Calu3 (cell line): ENCODE data around the gene GSE1. TPM values are rescaled to one million over a fixed set of nuclear protein-coding genes. Genes with fewer than 3 reads are reported as not detected.

ENCODE experiments used
- BruUV-seq: library from RNA; stranded (reverse); fragments of 400-500 nt; replicated peaks from 2 replicates; lab custom pipeline; 2021; lab: Mats Ljungman, UMichigan
- CTCF ChIA-PET: fragments of 300-600 bp; sonication (Branson Sonifier 250); formaldehyde crosslinking; loops from one replicate; lab custom pipeline; 2022; ENCODE audit warnings: antibody characterized with exemption; lab: Charles Lee
- DNase-seq: peaks from one replicate; pipeline ENCODE4 v3.0.0; 2022
- H3K27ac Mint-ChIP-seq: one replicate; pipeline ENCODE4 v1.8.0; 2022; ENCODE audit warnings: mixed read lengths; ENCODE audit not compliant: unreplicated experiment
- H3K27me3 Mint-ChIP-seq: one replicate; pipeline ENCODE4 v1.8.0; 2022; ENCODE audit warnings: mixed read lengths; ENCODE audit not compliant: unreplicated experiment
- H3K36me3 Mint-ChIP-seq: one replicate; pipeline ENCODE4 v1.8.0; 2022; ENCODE audit warnings: mild to moderate bottlenecking, moderate library complexity, mixed read lengths; ENCODE audit not compliant: insufficient read depth, unreplicated experiment
- H3K4me1 Mint-ChIP-seq: one replicate; pipeline ENCODE4 v1.8.0; 2022; ENCODE audit warnings: mild to moderate bottlenecking, low read depth, mixed read lengths; ENCODE audit not compliant: unreplicated experiment
- H3K4me3 Mint-ChIP-seq: one replicate; pipeline ENCODE4 v1.8.0; 2022; ENCODE audit warnings: mild to moderate bottlenecking, low read depth, moderate library complexity, mixed read lengths; ENCODE audit not compliant: unreplicated experiment
- H3K9me3 Mint-ChIP-seq: one replicate; pipeline ENCODE4 v1.8.0; 2022; ENCODE audit warnings: low read depth, mixed read lengths; ENCODE audit not compliant: unreplicated experiment
- intact Hi-C: fragments of 100-400 bp; cut with micrococcal nuclease; formaldehyde crosslinking; loops from one replicate; pipeline ENCODE4 v1.10.0; 2022; ENCODE audit not compliant: unreplicated experiment
- total RNA-seq: library from RNA; stranded (reverse); gene quantifications from 2 replicates; pipeline ENCODE4 v1.2.3, GENCODE V29; 2022
- TF ChIP-seq, protein P1 (sequence below): fragments of 200-600 bp; IDR thresholded peaks from one replicate; pipeline ENCODE4 v1.8.0; 2022; ENCODE audit warnings: antibody characterized with exemption; ENCODE audit not compliant: unreplicated experiment

GSE1 gene
- total RNA-seq, 1 experiment from 2014 or later: 45.3 TPM

DNA sequence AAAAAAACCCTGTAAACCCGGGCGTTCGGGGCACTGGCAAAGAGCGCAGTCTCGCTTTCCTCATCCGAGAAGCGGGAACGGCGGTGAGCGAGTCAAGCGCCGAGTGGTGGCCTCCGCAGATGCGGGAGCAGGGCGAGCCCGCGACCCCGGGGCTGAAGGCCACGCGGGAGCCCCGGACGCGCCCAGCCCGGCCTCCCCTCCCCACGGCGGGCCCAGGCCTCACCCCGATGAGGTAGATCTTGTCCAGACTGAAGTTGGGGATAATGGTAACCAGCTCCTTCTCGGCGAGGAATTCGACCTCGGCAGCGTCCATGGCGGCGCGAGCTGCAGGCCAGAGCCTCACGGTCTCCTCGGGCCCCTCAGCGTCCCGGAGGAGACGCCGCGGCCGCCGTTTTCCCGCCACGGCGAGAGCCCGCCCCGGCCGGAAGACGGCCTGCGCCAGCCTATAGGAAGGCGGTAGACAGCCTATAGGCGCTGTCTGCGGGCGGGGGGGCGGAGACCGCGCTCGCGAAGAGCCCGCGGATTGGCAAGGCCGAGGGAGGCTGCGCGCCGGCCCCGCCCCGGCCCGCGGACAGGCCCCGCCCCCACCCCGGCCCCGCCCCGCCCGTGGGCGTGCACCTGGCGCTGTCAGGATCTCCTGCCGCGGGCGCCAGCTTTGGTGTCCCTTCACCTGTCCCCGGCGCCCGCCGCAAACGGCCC is 75.6 kb downstream of the GSE1 start, which contains the start of gene GINS2:
Gene GINS2, minus strand, starts transcription at position 369 of the 699 bp plus-strand sequence. Its CDS starts 56 bp downstream, at position 313.
- Mint-ChIP-seq H3K27ac (no peak within 1 kb of the TSS), H3K4me3 (peak within 1 kb of the TSS; percentile 65), H3K4me1 (no peaks in the 10 kb centered on the region), H3K27me3 (peaks cover 32% of the 10 kb centered on the region), H3K9me3 (no peaks in the 10 kb centered on the region), H3K36me3 (peaks cover 15% of the 10 kb centered on the region)
- intact Hi-C loops: no loop called here
- peak; percentile 97 for DNase-seq
- CTCF ChIA-PET: interaction anchor here (0.6 to 0.8 kb wide), 2 partner anchors 18 to 74 kb away, joined by 3 to 10 read pairs; no protein-coding TSS in a partner anchor
- no TSS peak for BruUV-seq
- TF ChIP-seq, protein P1, sequence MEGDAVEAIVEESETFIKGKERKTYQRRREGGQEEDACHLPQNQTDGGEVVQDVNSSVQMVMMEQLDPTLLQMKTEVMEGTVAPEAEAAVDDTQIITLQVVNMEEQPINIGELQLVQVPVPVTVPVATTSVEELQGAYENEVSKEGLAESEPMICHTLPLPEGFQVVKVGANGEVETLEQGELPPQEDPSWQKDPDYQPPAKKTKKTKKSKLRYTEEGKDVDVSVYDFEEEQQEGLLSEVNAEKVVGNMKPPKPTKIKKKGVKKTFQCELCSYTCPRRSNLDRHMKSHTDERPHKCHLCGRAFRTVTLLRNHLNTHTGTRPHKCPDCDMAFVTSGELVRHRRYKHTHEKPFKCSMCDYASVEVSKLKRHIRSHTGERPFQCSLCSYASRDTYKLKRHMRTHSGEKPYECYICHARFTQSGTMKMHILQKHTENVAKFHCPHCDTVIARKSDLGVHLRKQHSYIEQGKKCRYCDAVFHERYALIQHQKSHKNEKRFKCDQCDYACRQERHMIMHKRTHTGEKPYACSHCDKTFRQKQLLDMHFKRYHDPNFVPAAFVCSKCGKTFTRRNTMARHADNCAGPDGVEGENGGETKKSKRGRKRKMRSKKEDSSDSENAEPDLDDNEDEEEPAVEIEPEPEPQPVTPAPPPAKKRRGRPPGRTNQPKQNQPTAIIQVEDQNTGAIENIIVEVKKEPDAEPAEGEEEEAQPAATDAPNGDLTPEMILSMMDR: no peak

DNA sequence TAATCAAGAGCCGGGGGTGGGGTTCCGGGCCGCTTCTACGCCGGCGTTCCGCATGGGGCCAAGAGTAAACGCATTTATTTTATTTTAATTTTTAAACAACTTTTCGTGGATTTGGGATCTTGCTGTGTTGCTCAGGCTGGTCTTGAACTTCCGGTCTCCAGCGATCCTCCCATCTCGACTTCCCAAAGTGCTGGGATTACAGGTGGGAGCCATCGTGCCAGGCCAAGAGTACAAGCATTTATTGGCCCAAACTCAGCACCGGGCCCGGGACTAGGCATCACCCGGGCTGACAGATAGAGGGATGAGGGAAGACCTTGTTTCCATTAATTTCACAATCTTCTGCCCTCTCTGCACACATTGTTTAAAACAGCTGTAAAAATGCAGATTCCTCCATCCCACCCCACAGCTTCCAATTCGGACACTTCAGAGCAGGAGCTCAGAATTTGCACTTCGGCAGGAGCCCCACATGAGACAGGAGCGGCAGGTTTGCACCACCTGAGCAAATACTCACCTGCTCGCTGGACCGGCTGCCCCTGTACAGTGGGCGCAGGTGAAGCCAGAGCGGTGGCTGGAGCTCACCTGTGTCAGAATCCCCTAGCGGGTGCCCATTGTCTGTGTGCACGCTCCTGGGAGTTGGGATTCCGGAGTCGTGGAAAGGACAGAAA is 76.3 kb downstream of the GSE1 start:
- no peaks in the 10 kb centered on the region for H3K4me1 Mint-ChIP-seq
- BruUV-seq: no TSS peak
- no peak overlapping the region for H3K27ac Mint-ChIP-seq
- intact Hi-C loops: no loop called here
- H3K36me3 Mint-ChIP-seq: peaks cover 15% of the 10 kb centered on the region
- H3K9me3 Mint-ChIP-seq: no peaks in the 10 kb centered on the region
- DNase-seq: peak; percentile 25
- TF ChIP-seq, protein P1: no peak
- H3K4me3 Mint-ChIP-seq: peak overlapping the region; percentile 65
- H3K27me3 Mint-ChIP-seq: peaks cover 35% of the 10 kb centered on the region
- CTCF ChIA-PET: interaction anchor here (0.8 kb wide), 1 partner anchor 74 kb away, joined by 3 read pairs; no protein-coding TSS in a partner anchor

DNA sequence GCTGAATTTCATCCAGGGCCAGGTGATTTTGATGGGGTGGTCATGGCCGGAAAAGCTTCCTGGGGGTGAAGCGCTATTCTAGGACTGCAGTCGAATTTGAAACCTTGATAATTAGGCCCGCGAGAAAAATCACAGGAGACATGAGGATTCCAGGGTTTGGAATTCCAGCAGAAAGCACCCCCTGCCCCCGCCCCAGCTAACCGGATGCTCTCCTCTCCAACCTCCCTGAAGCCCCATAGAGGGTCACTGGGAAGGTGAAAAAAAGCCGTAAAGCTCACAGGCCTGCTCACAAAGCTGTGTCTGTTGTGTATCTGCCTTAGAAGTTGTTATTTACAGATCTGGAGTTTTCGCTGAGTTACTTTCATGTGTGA is 76.8 kb downstream of the GSE1 start:
- H3K27ac Mint-ChIP-seq: no peak overlapping the region
- CTCF ChIA-PET: interaction anchor here (0.8 kb wide), 1 partner anchor 75 kb away, joined by 3 read pairs; no protein-coding TSS in a partner anchor
- peaks cover 15% of the 10 kb centered on the region for H3K36me3 Mint-ChIP-seq
- no peaks in the 10 kb centered on the region for H3K4me1 Mint-ChIP-seq
- peak overlapping the region; percentile 65 for H3K4me3 Mint-ChIP-seq
- H3K27me3 Mint-ChIP-seq: peaks cover 35% of the 10 kb centered on the region
- no TSS peak for BruUV-seq
- intact Hi-C loops: no loop called here
- DNase-seq: no peak
- TF ChIP-seq, protein P1: no peak
- H3K9me3 Mint-ChIP-seq: no peaks in the 10 kb centered on the region

DNA sequence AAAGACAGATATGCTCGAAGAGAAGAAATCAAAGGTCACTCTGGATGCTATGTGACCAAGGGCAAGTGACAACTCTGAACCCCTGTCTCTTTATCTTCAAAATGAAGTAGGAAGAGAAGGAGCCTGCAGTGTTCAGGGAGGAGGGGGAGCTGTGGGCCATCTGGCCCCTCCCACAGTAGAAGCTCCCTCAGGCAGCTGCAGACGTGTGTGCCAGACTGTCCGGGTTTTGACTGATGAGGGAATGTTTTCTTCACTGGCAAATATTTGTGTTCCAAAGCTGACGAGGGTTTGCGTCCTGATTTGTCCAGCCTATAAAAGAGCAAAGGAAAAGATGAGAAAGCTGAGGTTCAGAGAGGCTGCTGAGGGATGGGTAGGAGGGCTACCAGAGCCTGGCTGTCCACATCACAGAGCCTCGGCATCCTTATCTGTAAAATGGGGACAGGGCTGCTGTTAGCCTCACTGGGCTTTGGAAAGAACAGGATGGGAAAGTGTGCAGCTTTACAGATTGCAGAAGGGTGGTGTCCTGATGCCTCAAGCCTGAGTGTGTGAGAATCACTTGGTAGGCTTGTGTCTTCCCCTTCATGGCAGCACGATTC is 77.4 kb downstream of the GSE1 start:
- TF ChIP-seq, protein P1: no peak
- intact Hi-C loops: no loop called here
- CTCF ChIA-PET: no interaction called here
- peaks cover 15% of the 10 kb centered on the region for H3K36me3 Mint-ChIP-seq
- no peaks in the 10 kb centered on the region for H3K9me3 Mint-ChIP-seq
- BruUV-seq: no TSS peak
- no peak overlapping the region for H3K4me3 Mint-ChIP-seq
- peaks cover 35% of the 10 kb centered on the region for H3K27me3 Mint-ChIP-seq
- DNase-seq: no peak
- H3K27ac Mint-ChIP-seq: no peak overlapping the region
- no peaks in the 10 kb centered on the region for H3K4me1 Mint-ChIP-seq
